A673 (cell line): ENCODE data around the gene PIK3C2A. TPM values are rescaled to one million over a fixed set of nuclear protein-coding genes. Genes with fewer than 3 reads are reported as not detected.

Experiments used
- BruUV-seq: library from RNA; stranded (reverse); fragments of 400-500 nt; replicated peaks from 2 replicates; lab custom pipeline; 2021; lab: Mats Ljungman, UMichigan
- CTCF ChIA-PET: fragments of 300-600 bp; sonication (Branson Sonifier 250); formaldehyde crosslinking; loops from one replicate; lab custom pipeline; 2022; ENCODE audit warnings: antibody characterized with exemption; lab: Charles Lee
- POLR2A ChIA-PET: fragments of 300-600 bp; sonication (Branson Sonifier 250); formaldehyde crosslinking; loops from one replicate; lab custom pipeline; 2022; ENCODE audit warnings: antibody characterized with exemption; ENCODE audit not compliant: low non-redundant PET; lab: Charles Lee
- DNase-seq: peaks from one replicate; pipeline ENCODE4 v3.0.0-alpha.2; 2015; ENCODE audit warnings: low spot score
- H3K27ac ChIP-seq: fragments of 200-600 bp; sonication (generic); 2 replicates; pipeline ENCODE4 v1.5.1; 2016; ENCODE audit warnings: mixed run types, low read depth, mild to moderate bottlenecking, mixed read lengths, antibody characterized with exemption, low read length; ENCODE audit not compliant: poor library complexity, severe bottlenecking
- H3K27me3 ChIP-seq: fragments of 200-600 bp; sonication (generic); replicated peaks from 2 replicates; pipeline ENCODE4 v1.6.1; 2017; ENCODE audit warnings: mixed run types, low read depth, mild to moderate bottlenecking, mixed read lengths, antibody characterized with exemption, low read length; ENCODE audit not compliant: insufficient read depth, poor library complexity
- H3K36me3 ChIP-seq: fragments of 200-600 bp; sonication (generic); 2 replicates; pipeline ENCODE4 v1.6.1; 2016; ENCODE audit warnings: mixed run types, mild to moderate bottlenecking, mixed read lengths, antibody characterized with exemption, low read length; ENCODE audit not compliant: insufficient read depth, poor library complexity, severe bottlenecking
- H3K4me1 ChIP-seq: fragments of 200-600 bp; sonication (generic); 2 replicates; pipeline ENCODE4 v1.6.1; 2017; ENCODE audit warnings: mixed run types, mild to moderate bottlenecking, mixed read lengths, antibody characterized with exemption, low read length; ENCODE audit not compliant: insufficient read depth, poor library complexity, severe bottlenecking
- H3K4me3 ChIP-seq: fragments of 200-600 bp; sonication (generic); 2 replicates; pipeline ENCODE4 v1.5.1; 2016; ENCODE audit warnings: low read depth, mixed run types, mild to moderate bottlenecking, mixed read lengths, low read length; ENCODE audit not compliant: poor library complexity, severe bottlenecking
- H3K9me3 ChIP-seq: fragments of 200-600 bp; sonication (generic); 2 replicates; pipeline ENCODE4 v1.6.1; 2016; ENCODE audit warnings: mixed run types, low read depth, mild to moderate bottlenecking, mixed read lengths, antibody characterized with exemption, low read length; ENCODE audit not compliant: poor library complexity, severe bottlenecking
- EZH2 ChIP-seq: fragments of 200-600 bp; sonication (generic); IDR thresholded peaks from 2 replicates; pipeline ENCODE4 v1.6.1; 2017; ENCODE audit warnings: borderline replicate concordance, low read depth, mild to moderate bottlenecking, mixed read lengths, antibody characterized with exemption, low read length; ENCODE audit not compliant: poor library complexity, severe bottlenecking
- intact Hi-C: fragments of 100-400 bp; cut with micrococcal nuclease; formaldehyde crosslinking; loops from one replicate; pipeline ENCODE4 v1.10.0; 2022; ENCODE audit not compliant: unreplicated experiment
- total RNA-seq: library from RNA; stranded (reverse); gene quantifications from 2 replicates; pipeline ENCODE4 v1.2.3, GENCODE V29; 2021
- TF ChIP-seq, protein P1 (sequence below): fragments of 300-800, 200-600 bp; sonication (generic); conservative IDR thresholded peaks from 2 replicates; pipeline ENCODE4 v1.5.1; 2017; ENCODE audit warnings: low read depth, mild to moderate bottlenecking, antibody characterized with exemption, low read length, moderate library complexity, mixed read lengths

The PIK3C2A gene
- total RNA-seq, 1 experiment from 2014 or later = 44.2 TPM

GRCh38 chr11:17164361-17165246, 43.2 kb downstream of the PIK3C2A start:
- ChIA-PET POLR2A (no interaction called here), CTCF (no interaction called here)
- H3K4me1 ChIP-seq = peaks cover 24% of the 10 kb centered on the region
- intact Hi-C loops = no loop called here
- no peak for DNase-seq
- H3K27me3 ChIP-seq = no peaks in the 10 kb centered on the region
- H3K4me3 ChIP-seq = no peak overlapping the region
- H3K27ac ChIP-seq = no peak overlapping the region
- H3K36me3 ChIP-seq = peaks cover 8% of the 10 kb centered on the region
- no peaks in the 10 kb centered on the region for H3K9me3 ChIP-seq
- TF ChIP-seq EZH2 = no peak
- TF ChIP-seq, protein P1, sequence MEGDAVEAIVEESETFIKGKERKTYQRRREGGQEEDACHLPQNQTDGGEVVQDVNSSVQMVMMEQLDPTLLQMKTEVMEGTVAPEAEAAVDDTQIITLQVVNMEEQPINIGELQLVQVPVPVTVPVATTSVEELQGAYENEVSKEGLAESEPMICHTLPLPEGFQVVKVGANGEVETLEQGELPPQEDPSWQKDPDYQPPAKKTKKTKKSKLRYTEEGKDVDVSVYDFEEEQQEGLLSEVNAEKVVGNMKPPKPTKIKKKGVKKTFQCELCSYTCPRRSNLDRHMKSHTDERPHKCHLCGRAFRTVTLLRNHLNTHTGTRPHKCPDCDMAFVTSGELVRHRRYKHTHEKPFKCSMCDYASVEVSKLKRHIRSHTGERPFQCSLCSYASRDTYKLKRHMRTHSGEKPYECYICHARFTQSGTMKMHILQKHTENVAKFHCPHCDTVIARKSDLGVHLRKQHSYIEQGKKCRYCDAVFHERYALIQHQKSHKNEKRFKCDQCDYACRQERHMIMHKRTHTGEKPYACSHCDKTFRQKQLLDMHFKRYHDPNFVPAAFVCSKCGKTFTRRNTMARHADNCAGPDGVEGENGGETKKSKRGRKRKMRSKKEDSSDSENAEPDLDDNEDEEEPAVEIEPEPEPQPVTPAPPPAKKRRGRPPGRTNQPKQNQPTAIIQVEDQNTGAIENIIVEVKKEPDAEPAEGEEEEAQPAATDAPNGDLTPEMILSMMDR = no peak
- no TSS peak for BruUV-seq

- Histone ChIP-seq H3K4me3 (no peak overlapping the region), H3K9me3 (no peaks in the 10 kb centered on the region), H3K27ac (no peak overlapping the region), H3K36me3 (peaks cover 2% of the 10 kb centered on the region), H3K4me1 (peaks cover 24% of the 10 kb centered on the region), H3K27me3 (no peaks in the 10 kb centered on the region)
- ChIA-PET POLR2A (no interaction called here), CTCF (no interaction called here)
- DNase-seq = no peak
- intact Hi-C loops = no loop called here
- no peak for TF ChIP-seq EZH2
- TF ChIP-seq, protein P1 = no peak
- BruUV-seq = no TSS peak
Measured at GRCh38 chr11:17163736-17164135, 44.0 kb downstream of the PIK3C2A start.

DNA sequence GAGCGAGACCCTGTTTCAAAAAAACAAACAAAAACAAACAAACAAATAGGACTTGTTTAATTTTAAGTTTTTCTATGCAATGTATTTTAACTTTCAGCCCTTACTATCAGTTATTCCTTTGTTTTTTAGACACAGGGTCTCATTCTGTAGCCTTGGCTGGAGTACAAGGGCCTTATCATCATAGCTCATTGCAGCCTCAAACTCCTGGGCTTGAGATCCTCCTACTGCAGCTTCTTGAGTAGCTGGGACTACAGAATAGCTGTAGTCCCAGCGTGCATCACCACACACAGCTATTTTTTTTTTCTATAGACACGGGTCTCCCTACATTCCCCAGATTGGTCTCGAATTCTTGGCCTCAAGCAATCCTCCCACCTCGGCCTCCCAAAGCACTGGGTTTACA, 44.5 kb downstream of the PIK3C2A start:
- ChIA-PET POLR2A (no interaction called here), CTCF (no interaction called here)
- DNase-seq = no peak
- Histone ChIP-seq H3K27me3 (no peaks in the 10 kb centered on the region), H3K4me3 (no peak overlapping the region), H3K4me1 (peaks cover 24% of the 10 kb centered on the region), H3K27ac (no peak overlapping the region), H3K9me3 (no peaks in the 10 kb centered on the region), H3K36me3 (no peaks in the 10 kb centered on the region)
- TF ChIP-seq EZH2 = no peak
- TF ChIP-seq, protein P1 = no peak
- no TSS peak for BruUV-seq
- intact Hi-C loops = no loop called here
